ENCODE data around the gene ZYX. TPM values are rescaled to one million over a fixed set of nuclear protein-coding genes. Genes with fewer than 3 reads are reported as not detected.

ZYX gene
- total and polyA plus RNA-seq, 12 donors: 48.5 to 152 (median 74.6) TPM

GRCh38 chr7:143439866-143440265, 58.7 kb downstream of the ZYX start:
- no peak overlapping the region for H3K27ac ChIP-seq
- ATAC-seq: no peak
- H3K36me3 ChIP-seq: no peaks in the 10 kb centered on the region
- peaks cover 0 to 5% (median 0%) of the 10 kb centered on the region in 7 donors for H3K27me3 ChIP-seq
- H3K4me1 ChIP-seq: peaks cover 0 to 2% (median 0%) of the 10 kb centered on the region in 9 donors
- DNase-seq: no peak
- intact Hi-C loops (cut with DNase I): no loop called here
- H3K9me3 ChIP-seq: no peaks in the 10 kb centered on the region
- H3K4me3 ChIP-seq: no peak overlapping the region
- 86 to 87% methylated on average over 2 of the region's 2 CpGs for WGBS, 2 donors
- TF ChIP-seq CTCF (IDR thresholded peaks at IDR 0.05): no peak

Small RNAs within 50 kb of the gene (microRNA-seq; reads per million reads assigned to microRNA genes)
- gene MIR6892: 0 to 1.0 reads per million in 2 donors

Other genes starting within 250 kb of the ZYX start
- gene PIP, start 249.3 kb upstream of the ZYX start, total RNA-seq: not detected
- gene PIP, start 249.3 kb upstream of the ZYX start, polyA plus RNA-seq: not detected
- not detected for gene TAS2R39, start 197.9 kb upstream of the ZYX start, total RNA-seq
- gene TAS2R39, start 197.9 kb upstream of the ZYX start, polyA plus RNA-seq: not detected
- not detected for gene TAS2R40, start 159.3 kb upstream of the ZYX start, total RNA-seq
- gene TAS2R40, start 159.3 kb upstream of the ZYX start, polyA plus RNA-seq: not detected
- 100 to 1,000 TPM; 251 to 294 (median 269) TPM for gene GSTK1, start 117.9 kb upstream of the ZYX start, total RNA-seq
- 100 to 1,000 TPM; 136 to 317 TPM for gene GSTK1, start 117.9 kb upstream of the ZYX start, polyA plus RNA-seq
- 10 to 100 TPM in 7 of 10 donors, 1 to 10 TPM in 3; 5.4 to 14.2 (median 11.1) TPM for gene TMEM139, start 96.4 kb upstream of the ZYX start, total RNA-seq
- 10 to 100 TPM in 1 of 2 donors, 1 to 10 TPM in 1; 2.6 to 18.0 TPM for gene TMEM139, start 96.4 kb upstream of the ZYX start, polyA plus RNA-seq
- gene CASP2, start 93.0 kb upstream of the ZYX start, total RNA-seq: 10 to 100 TPM in 6 of 10 donors, 1 to 10 TPM in 4; 7.1 to 13.9 (median 10.2) TPM
- 1 to 10 TPM; 4.4 to 8.0 TPM for gene CASP2, start 93.0 kb upstream of the ZYX start, polyA plus RNA-seq
- gene CLCN1, start 65.2 kb upstream of the ZYX start, total RNA-seq: not detected
- gene CLCN1, start 65.2 kb upstream of the ZYX start, polyA plus RNA-seq: under 1 TPM in 1 of 2 donors, not detected in 1; 0.01 TPM
- gene FAM131B, start 18.6 kb upstream of the ZYX start, total RNA-seq: 1 to 10 TPM in 1 of 10 donors, under 1 TPM in 8, not detected in 1; 0.07 to 1.2 (median 0.39) TPM
- under 1 TPM; 0.22 to 0.37 TPM for gene FAM131B, start 18.6 kb upstream of the ZYX start, polyA plus RNA-seq
- under 1 TPM in 1 of 10 donors, not detected in 9; 0.39 TPM for gene EPHA1, start 27.5 kb downstream of the ZYX start, total RNA-seq
- under 1 TPM; 0.12 to 0.73 TPM for gene EPHA1, start 27.5 kb downstream of the ZYX start, polyA plus RNA-seq
- not detected for gene TAS2R60, start 62.1 kb downstream of the ZYX start, total RNA-seq
- not detected for gene TAS2R60, start 62.1 kb downstream of the ZYX start, polyA plus RNA-seq
- gene TAS2R41, start 96.5 kb downstream of the ZYX start, total RNA-seq: under 1 TPM in 1 of 10 donors, not detected in 9; 0.40 TPM
- not detected for gene TAS2R41, start 96.5 kb downstream of the ZYX start, polyA plus RNA-seq
- gene CTAGE15, start 190.5 kb downstream of the ZYX start, total RNA-seq: under 1 TPM in 2 of 10 donors, not detected in 8; 0.13 TPM
- under 1 TPM in 1 of 2 donors, not detected in 1; 0.01 TPM for gene CTAGE15, start 190.5 kb downstream of the ZYX start, polyA plus RNA-seq
- 1 to 10 TPM in 1 of 10 donors, under 1 TPM in 9; 0.08 to 2.7 (median 0.35) TPM for gene TCAF2, start 239.6 kb downstream of the ZYX start, total RNA-seq
- gene TCAF2, start 239.6 kb downstream of the ZYX start, polyA plus RNA-seq: under 1 TPM; 0.25 to 0.44 TPM